Measurements from ENCODE around the gene SHISA3.
A peak's percentile ranks its signal among the peaks of the same experiment; 100 is the strongest.

Gene SHISA3

DNA sequence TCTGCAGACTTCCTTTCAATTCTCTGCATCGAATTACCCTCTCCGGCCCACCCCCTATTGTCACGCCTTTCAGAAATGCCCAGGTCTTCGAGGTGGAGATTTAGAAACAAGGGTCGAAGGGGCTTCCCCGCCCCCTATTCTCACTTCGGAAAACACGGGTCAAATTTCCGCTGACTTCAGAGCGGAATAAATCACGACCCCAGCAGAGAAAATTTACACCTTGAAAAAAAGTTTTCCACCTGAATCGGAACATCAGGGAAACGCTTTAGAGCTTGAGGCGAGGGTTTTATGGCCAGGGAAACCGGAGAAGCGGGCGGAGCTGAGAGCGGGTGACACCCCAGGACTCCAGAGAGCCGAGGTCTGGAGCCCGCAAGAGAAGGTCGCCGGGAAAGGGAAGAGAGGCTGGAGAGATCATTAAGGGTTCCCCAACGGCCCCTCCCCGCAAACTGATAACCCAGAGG, 1.6 kb downstream of the SHISA3 start:
- ATAC-seq = no peak
- TF ChIP-seq TOX (CRISPR knock-in tag; IDR thresholded peaks at IDR 0.05; ENCODE audit: borderline replicate concordance) = no peak
- no peak for TF ChIP-seq ZNF70 (CRISPR knock-in tag; IDR thresholded peaks at IDR 0.05)
- TF ChIP-seq OSR1 (CRISPR knock-in tag; IDR thresholded peaks at IDR 0.05) = no peak
- TF ChIP-seq ZFP30 (CRISPR knock-in tag; IDR thresholded peaks at IDR 0.05) = no peak
- no peak for TF ChIP-seq PPARA (CRISPR knock-in tag; IDR thresholded peaks at IDR 0.05; ENCODE audit: borderline replicate concordance)
- TF ChIP-seq, protein P1, sequence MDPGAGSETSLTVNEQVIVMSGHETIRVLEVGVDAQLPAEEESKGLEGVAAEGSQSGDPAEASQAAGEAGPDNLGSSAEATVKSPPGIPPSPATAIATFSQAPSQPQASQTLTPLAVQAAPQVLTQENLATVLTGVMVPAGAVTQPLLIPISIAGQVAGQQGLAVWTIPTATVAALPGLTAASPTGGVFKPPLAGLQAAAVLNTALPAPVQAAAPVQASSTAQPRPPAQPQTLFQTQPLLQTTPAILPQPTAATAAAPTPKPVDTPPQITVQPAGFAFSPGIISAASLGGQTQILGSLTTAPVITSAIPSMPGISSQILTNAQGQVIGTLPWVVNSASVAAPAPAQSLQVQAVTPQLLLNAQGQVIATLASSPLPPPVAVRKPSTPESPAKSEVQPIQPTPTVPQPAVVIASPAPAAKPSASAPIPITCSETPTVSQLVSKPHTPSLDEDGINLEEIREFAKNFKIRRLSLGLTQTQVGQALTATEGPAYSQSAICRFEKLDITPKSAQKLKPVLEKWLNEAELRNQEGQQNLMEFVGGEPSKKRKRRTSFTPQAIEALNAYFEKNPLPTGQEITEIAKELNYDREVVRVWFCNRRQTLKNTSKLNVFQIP (CRISPR knock-in tag; IDR thresholded peaks at IDR 0.05; ENCODE audit: borderline replicate concordance, low read depth) = no peak

DNA sequence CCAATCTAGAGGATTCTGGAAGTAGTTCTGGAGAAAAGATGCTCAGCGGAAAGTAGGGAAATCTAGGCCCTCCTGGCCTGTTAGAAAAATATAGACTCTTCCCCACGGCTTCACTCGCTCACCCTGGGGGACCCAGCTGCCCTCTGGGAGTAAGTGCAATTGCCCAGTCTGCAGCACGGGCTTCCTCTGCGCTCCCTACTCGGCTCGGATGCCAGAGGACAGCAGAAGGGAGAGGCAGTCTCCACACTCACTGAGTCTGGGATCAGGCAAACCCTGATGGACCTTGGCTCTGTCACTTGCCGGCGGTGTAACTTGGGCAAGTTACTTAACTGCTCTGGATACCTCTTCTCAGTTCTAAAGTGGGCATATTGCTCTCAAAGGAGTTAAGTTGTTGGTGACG, 2.1 kb downstream of the SHISA3 start:
- ATAC-seq = 0 out of 3 replicates have a peak, but pooled peaks have one; percentile 2

GRCh38 chr4:42401171-42401570, 3.9 kb downstream of the SHISA3 start:
- TF ChIP-seq ESRRG (CRISPR knock-in tag; IDR thresholded peaks at IDR 0.05) = no peak
- no peak for TF ChIP-seq RARB (CRISPR knock-in tag; IDR thresholded peaks at IDR 0.05)
- TF ChIP-seq SNAI2 (CRISPR knock-in tag; IDR thresholded peaks at IDR 0.05) = no peak
- TF ChIP-seq, protein P2, sequence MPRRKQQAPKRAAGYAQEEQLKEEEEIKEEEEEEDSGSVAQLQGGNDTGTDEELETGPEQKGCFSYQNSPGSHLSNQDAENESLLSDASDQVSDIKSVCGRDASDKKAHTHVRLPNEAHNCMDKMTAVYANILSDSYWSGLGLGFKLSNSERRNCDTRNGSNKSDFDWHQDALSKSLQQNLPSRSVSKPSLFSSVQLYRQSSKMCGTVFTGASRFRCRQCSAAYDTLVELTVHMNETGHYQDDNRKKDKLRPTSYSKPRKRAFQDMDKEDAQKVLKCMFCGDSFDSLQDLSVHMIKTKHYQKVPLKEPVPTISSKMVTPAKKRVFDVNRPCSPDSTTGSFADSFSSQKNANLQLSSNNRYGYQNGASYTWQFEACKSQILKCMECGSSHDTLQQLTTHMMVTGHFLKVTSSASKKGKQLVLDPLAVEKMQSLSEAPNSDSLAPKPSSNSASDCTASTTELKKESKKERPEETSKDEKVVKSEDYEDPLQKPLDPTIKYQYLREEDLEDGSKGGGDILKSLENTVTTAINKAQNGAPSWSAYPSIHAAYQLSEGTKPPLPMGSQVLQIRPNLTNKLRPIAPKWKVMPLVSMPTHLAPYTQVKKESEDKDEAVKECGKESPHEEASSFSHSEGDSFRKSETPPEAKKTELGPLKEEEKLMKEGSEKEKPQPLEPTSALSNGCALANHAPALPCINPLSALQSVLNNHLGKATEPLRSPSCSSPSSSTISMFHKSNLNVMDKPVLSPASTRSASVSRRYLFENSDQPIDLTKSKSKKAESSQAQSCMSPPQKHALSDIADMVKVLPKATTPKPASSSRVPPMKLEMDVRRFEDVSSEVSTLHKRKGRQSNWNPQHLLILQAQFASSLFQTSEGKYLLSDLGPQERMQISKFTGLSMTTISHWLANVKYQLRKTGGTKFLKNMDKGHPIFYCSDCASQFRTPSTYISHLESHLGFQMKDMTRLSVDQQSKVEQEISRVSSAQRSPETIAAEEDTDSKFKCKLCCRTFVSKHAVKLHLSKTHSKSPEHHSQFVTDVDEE (CRISPR knock-in tag; IDR thresholded peaks at IDR 0.05) = no peak
- ATAC-seq = peak; percentile 14; the same call in 1 of the 3 replicates

More for the DNA sequence above, 2.1 kb downstream of the SHISA3 start:
- no peak for TF ChIP-seq CSDC2 (CRISPR knock-in tag; IDR thresholded peaks at IDR 0.05)
- no peak for TF ChIP-seq ZFP3 (CRISPR knock-in tag; IDR thresholded peaks at IDR 0.05)
- no peak for TF ChIP-seq TOX (CRISPR knock-in tag; IDR thresholded peaks at IDR 0.05; ENCODE audit: borderline replicate concordance)
- TF ChIP-seq ZNF8 (CRISPR knock-in tag; IDR thresholded peaks at IDR 0.05) = no peak

DNA sequence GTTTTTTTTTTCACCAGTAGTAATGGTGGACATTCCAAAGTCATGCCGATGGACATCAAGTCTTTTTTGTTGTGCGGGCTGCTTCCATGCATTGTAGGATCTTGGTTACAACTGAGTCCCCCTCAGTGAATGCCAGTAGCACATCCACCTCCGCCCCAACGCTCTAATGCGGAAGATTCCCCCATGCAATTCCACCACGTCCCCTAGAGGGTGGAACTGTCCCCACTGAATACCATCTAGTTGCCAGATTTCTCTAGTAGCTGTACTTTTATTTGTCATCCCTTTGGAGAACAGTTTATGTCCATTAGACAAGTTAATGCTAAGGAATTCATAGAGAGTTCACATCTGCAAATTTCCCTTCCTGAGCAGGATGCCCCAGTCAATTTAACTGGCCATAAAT, 6.7 kb downstream of the SHISA3 start:
- ATAC-seq = no peak
- TF ChIP-seq TOX (CRISPR knock-in tag; IDR thresholded peaks at IDR 0.05; ENCODE audit: borderline replicate concordance) (no peak), CREB5 (CRISPR knock-in tag; IDR thresholded peaks at IDR 0.05; ENCODE audit: low read depth) (no peak), CSDC2 (CRISPR knock-in tag; IDR thresholded peaks at IDR 0.05) (no peak), CSRNP3 (CRISPR knock-in tag; IDR thresholded peaks at IDR 0.05) (no peak), PPARA (CRISPR knock-in tag; IDR thresholded peaks at IDR 0.05; ENCODE audit: borderline replicate concordance) (no peak), ESRRG (CRISPR knock-in tag; IDR thresholded peaks at IDR 0.05) (no peak), ZNF565 (CRISPR knock-in tag; conservative IDR thresholded peaks at IDR 0.05; ENCODE audit: low read depth) (no peak), ZNF70 (CRISPR knock-in tag; IDR thresholded peaks at IDR 0.05) (no peak), ZNF8 (CRISPR knock-in tag; IDR thresholded peaks at IDR 0.05) (no peak), GLIS3 (CRISPR knock-in tag; IDR thresholded peaks at IDR 0.05) (no peak), PATZ1 (CRISPR knock-in tag; IDR thresholded peaks at IDR 0.05; ENCODE audit: borderline replicate concordance) (no peak), ZFP3 (CRISPR knock-in tag; IDR thresholded peaks at IDR 0.05) (no peak), TCF4 (CRISPR knock-in tag; IDR thresholded peaks at IDR 0.05; ENCODE audit: borderline replicate concordance) (no peak), BACH2 (CRISPR knock-in tag; IDR thresholded peaks at IDR 0.05; ENCODE audit: borderline replicate concordance) (no peak), RARB (CRISPR knock-in tag; IDR thresholded peaks at IDR 0.05) (no peak), ZC3H10 (CRISPR knock-in tag; IDR thresholded peaks at IDR 0.05) (no peak)
- TF ChIP-seq, protein P2 (CRISPR knock-in tag; IDR thresholded peaks at IDR 0.05) = no peak
- TF ChIP-seq, protein P1 (CRISPR knock-in tag; IDR thresholded peaks at IDR 0.05; ENCODE audit: borderline replicate concordance, low read depth) = no peak
